ENCODE results near the gene CPN2. TPM values are rescaled to one million over a fixed set of nuclear protein-coding genes. Genes with fewer than 3 reads are reported as not detected.
A peak's percentile ranks its signal among the peaks of the same experiment; 100 is the strongest.

Gene CPN2
- total RNA-seq, 2 experiments from 2014 or later = not detected

DNA sequence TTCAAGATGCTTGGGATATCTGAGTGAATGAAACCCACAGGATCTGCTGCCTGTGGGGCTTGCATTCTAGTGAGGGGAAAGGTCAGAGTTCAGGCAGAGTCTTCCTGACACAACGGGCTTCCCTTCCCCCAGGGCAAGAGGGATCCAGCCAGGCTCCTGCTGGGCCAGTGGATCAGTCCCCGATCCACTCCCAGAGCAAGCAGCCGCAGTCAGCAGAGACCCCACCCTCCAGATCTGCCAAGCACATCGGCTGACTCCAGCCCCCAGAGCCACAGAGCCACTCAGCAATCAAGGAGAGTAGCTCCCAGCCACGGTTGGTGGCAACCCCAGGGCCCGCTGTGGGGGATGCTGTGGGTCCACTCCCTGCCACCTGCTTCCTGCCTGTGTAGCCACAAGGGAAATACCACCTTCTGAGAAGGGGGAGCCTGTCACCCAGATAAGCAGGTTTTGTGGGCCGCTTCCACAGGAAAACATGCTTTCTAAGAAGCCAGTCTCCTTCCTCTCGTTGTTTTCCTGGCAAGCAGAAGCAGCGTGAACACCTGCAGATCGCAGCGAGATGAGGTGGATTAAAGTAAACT is 44.9 kb downstream of the CPN2 start:
- peak overlapping the region; percentile 52 for H3K4me2 ChIP-seq (ENCODE audit: low read length)
- H3K27ac ChIP-seq (ENCODE audit: low read depth, low read length, poor library complexity, severe bottlenecking) = no peak overlapping the region
- H2AFZ ChIP-seq (ENCODE audit: low read length) = no peak overlapping the region
- H3K4me1 ChIP-seq (ENCODE audit: insufficient read depth, low read length, poor library complexity, severe bottlenecking) = peaks cover 24% of the 10 kb centered on the region
- no peaks in the 10 kb centered on the region for H3K36me3 ChIP-seq (ENCODE audit: insufficient read depth, low read length)
- no peaks in the 10 kb centered on the region for H3K79me2 ChIP-seq (ENCODE audit: insufficient read depth, low read depth, low read length)
- H3K9me3 ChIP-seq (ENCODE audit: low read length) = no peaks in the 10 kb centered on the region
- H4K20me1 ChIP-seq (ENCODE audit: insufficient read depth, low read length) = no peaks in the 10 kb centered on the region
- H3K9me2 ChIP-seq (ENCODE audit: insufficient read depth, low read length) = no peaks in the 10 kb centered on the region
- POLR2A ChIA-PET = interaction anchor here (0.6 kb wide), 1 partner anchor 522 kb away, joined by 3 read pairs; no protein-coding TSS in a partner anchor
- H3K4me3 ChIP-seq (ENCODE audit: low read depth, low read length, poor library complexity, severe bottlenecking) = no peak overlapping the region
- DNase-seq (ENCODE audit: low spot score) = peak; percentile 85
- no TSS peak for BruUV-seq (replicated peaks)
- no peak for TF ChIP-seq EZH2phosphoT487 (IDR thresholded peaks at IDR 0.05; ENCODE audit: borderline replicate concordance, low read depth, low read length)
- no peak for TF ChIP-seq CTCF (conservative IDR thresholded peaks at IDR 0.05; ENCODE audit: low read length)
- intact Hi-C loops (cut with micrococcal nuclease; ENCODE audit: unreplicated experiment) = loop anchor here (1.0 to 2.0 kb wide), 2 partner anchors 171 to 203 kb away; no protein-coding TSS in a partner anchor
- CTCF ChIA-PET (ENCODE audit: unreplicated experiment) = no interaction called here

DNA sequence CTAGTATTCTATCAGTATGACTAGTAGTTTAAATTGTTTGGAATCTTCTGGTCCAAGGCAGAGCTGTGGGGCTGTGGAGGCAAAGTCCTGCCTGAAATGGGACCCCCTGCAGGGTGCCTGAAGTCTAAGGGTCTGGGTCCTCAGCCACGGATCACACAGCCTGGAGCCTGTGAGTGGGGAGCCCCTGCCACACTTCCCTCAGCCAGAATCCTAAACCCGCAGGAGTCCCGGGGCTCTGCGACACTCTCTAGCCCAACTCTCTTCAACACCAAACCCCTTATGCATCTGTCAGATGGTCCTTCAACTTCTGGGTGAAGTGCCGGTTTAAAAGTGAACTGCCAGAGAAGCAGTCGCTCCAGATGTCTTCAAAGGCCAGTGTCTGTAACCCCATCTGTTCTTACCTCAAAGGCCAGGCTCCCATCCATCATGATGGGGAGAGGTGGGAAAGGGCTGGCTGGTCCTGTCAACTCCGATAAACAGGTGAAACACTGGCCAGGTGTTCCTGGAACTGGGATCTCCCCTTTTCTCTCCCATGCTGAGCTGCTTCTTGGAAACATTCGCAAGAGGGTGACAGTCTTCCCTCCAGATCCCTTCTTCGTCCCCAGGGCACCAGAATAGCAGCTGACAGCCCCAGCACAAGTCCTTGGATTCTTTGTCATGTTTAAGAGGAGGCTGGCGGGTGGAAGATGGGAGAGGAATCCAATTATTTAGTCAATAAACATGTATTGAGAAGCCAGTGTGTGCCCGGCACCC is 45.6 kb downstream of the CPN2 start:
- H3K9me2 ChIP-seq (ENCODE audit: insufficient read depth, low read length) = no peaks in the 10 kb centered on the region
- H3K4me1 ChIP-seq (ENCODE audit: insufficient read depth, low read length, poor library complexity, severe bottlenecking) = peaks cover 24% of the 10 kb centered on the region
- H3K27ac ChIP-seq (ENCODE audit: low read depth, low read length, poor library complexity, severe bottlenecking) = no peak overlapping the region
- H4K20me1 ChIP-seq (ENCODE audit: insufficient read depth, low read length) = no peaks in the 10 kb centered on the region
- H2AFZ ChIP-seq (ENCODE audit: low read length) = no peak overlapping the region
- no peaks in the 10 kb centered on the region for H3K79me2 ChIP-seq (ENCODE audit: insufficient read depth, low read depth, low read length)
- POLR2A ChIA-PET = no interaction called here
- BruUV-seq (replicated peaks) = no TSS peak
- no peak overlapping the region for H3K4me2 ChIP-seq (ENCODE audit: low read length)
- CTCF ChIA-PET (ENCODE audit: unreplicated experiment) = no interaction called here
- H3K9me3 ChIP-seq (ENCODE audit: low read length) = no peaks in the 10 kb centered on the region
- TF ChIP-seq CTCF (conservative IDR thresholded peaks at IDR 0.05; ENCODE audit: low read length) (no peak), EZH2phosphoT487 (IDR thresholded peaks at IDR 0.05; ENCODE audit: borderline replicate concordance, low read depth, low read length) (no peak)
- H3K36me3 ChIP-seq (ENCODE audit: insufficient read depth, low read length) = no peaks in the 10 kb centered on the region
- no peak for DNase-seq (ENCODE audit: low spot score)
- intact Hi-C loops (cut with micrococcal nuclease; ENCODE audit: unreplicated experiment) = loop anchor here (1.0 to 2.0 kb wide), 2 partner anchors 171 to 202 kb away; no protein-coding TSS in a partner anchor
- no peak overlapping the region for H3K4me3 ChIP-seq (ENCODE audit: low read depth, low read length, poor library complexity, severe bottlenecking)

Measured in OCI-LY7 (cell line).